GM18502 (cell line): Measurements from ENCODE around the gene ALKBH8.
A peak's percentile ranks its signal among the peaks of the same experiment; 100 is the strongest.
"Not testable (repeated sequence)": the region's sequence is repeated elsewhere in the genome, so short reads cannot be mapped to it uniquely, and the experiment has no call there.

Source experiments
- ATAC-seq: cut with Tn5 transposase; IDR thresholded peaks from one replicate; pipeline ENCODE4 v1.9.1; 2021; ENCODE audit warnings: mild to moderate bottlenecking; ENCODE audit not compliant: unreplicated experiment, poor library complexity

ALKBH8 gene

GRCh38 chr11:107565219-107565937 lies at the start of gene ALKBH8:
TSS of gene ALKBH8 (minus strand) at chr11:107565735. CDS start at chr11:107560893, 4,842 bp downstream.
- ATAC-seq: peak; percentile 87

GRCh38 chr11:107612445-107612844 lies 46.9 kb upstream of the ALKBH8 start:
- ATAC-seq: no peak

- ATAC-seq: no peak
These were observed 44.1 kb upstream of the ALKBH8 start for GRCh38 chr11:107609400-107610218.

- ATAC-seq: no peak
These were observed 43.3 kb upstream of the ALKBH8 start for GRCh38 chr11:107608809-107609208.

- ATAC-seq: no peak
These were observed 40.6 kb upstream of the ALKBH8 start for GRCh38 chr11:107606141-107606540.

- ATAC-seq: no peak
These were observed 39.8 kb upstream of the ALKBH8 start for GRCh38 chr11:107605061-107606006.

GRCh38 chr11:107598225-107599139 lies 32.9 kb upstream of the ALKBH8 start:
- peak; percentile 73 for ATAC-seq

GRCh38 chr11:107594736-107595135 lies 29.2 kb upstream of the ALKBH8 start:
- no peak for ATAC-seq

- ATAC-seq: no peak
These were observed 28.4 kb upstream of the ALKBH8 start for GRCh38 chr11:107593951-107594350.

- no peak for ATAC-seq
These were observed 27.3 kb upstream of the ALKBH8 start for GRCh38 chr11:107592813-107593212.

GRCh38 chr11:107592231-107592590 lies 26.7 kb upstream of the ALKBH8 start:
- ATAC-seq: no peak

- ATAC-seq: peak; percentile 45
These were observed 26.1 kb upstream of the ALKBH8 start for GRCh38 chr11:107591378-107592230.

- peak; percentile 65 for ATAC-seq
These were observed 25.2 kb upstream of the ALKBH8 start, which contains the start of gene ELMOD1 for GRCh38 chr11:107590460-107591377. TSS of gene ELMOD1 (plus strand) at chr11:107591147. CDS start at chr11:107618190, 27,043 bp downstream.

GRCh38 chr11:107587306-107587979 lies 21.9 kb upstream of the ALKBH8 start:
- no peak for ATAC-seq

- ATAC-seq: no peak
These were observed 18.2 kb upstream of the ALKBH8 start for GRCh38 chr11:107583629-107584195.

- ATAC-seq: no peak
These were observed 15.6 kb upstream of the ALKBH8 start for GRCh38 chr11:107581147-107581546.

GRCh38 chr11:107579169-107579568 lies 13.6 kb upstream of the ALKBH8 start:
- not testable (repeated sequence) for ATAC-seq
